HEK293 (cell line): ENCODE results near the gene EDNRA.

Source experiments
- CTCF ChIA-PET: fragments of 350-600 bp; formaldehyde crosslinking; extraction: SDS; loops from one replicate; lab custom pipeline; 2021; ENCODE audit warnings: antibody characterized with exemption; lab: Yijun Ruan, JAX
- POLR2A ChIA-PET: fragments of 300-600 bp; formaldehyde crosslinking; extraction: SDS; loops from one replicate; lab custom pipeline; 2020; ENCODE audit warnings: antibody characterized with exemption, inconsistent platforms; lab: Yijun Ruan, JAX
- H3K27ac ChIP-seq: fragments of 200-500 bp; sonication (Bioruptor generic); 2 replicates; pipeline ENCODE4 v1.5.1; 2014; ENCODE audit warnings: low read depth, low read length, control low read depth, inconsistent platforms; ENCODE audit errors: extremely low read depth
- H3K36me3 ChIP-seq, 2 experiments: fragments of 200-500 bp in 1 of 2; sonication (Bioruptor generic) in 1 of 2; 1 replicate in 1 of 2; 2 replicates in 1 of 2; pipeline ENCODE4 v1.5.1; 2014 to 2017; ENCODE audit warnings: inconsistent platforms in 2 of 2, low read length in 2 of 2; ENCODE audit not compliant: control insufficient read depth in 2 of 2, insufficient read depth in 1 of 2
- H3K4me1 ChIP-seq: fragments of 200-500 bp; sonication (Bioruptor generic); 2 replicates; pipeline ENCODE4 v1.5.1; 2014; ENCODE audit warnings: mild to moderate bottlenecking, low read length, inconsistent platforms; ENCODE audit not compliant: control insufficient read depth, insufficient read depth
- H3K4me3 ChIP-seq: 2 replicates; pipeline ENCODE4 v1.5.1; 2011; ENCODE audit warnings: low read depth, mild to moderate bottlenecking, control low read depth, low read length, moderate library complexity
- H3K9me3 ChIP-seq: fragments of 200-500 bp; sonication (Bioruptor generic); 2 replicates; pipeline ENCODE4 v1.5.1; 2014; ENCODE audit warnings: low read depth, low read length, inconsistent platforms; ENCODE audit not compliant: control insufficient read depth, insufficient read depth
- GFI1B ChIP-seq: fragments of 450-650 bp; formaldehyde crosslinking; IDR thresholded peaks from 2 replicates; pipeline ENCODE4 v1.5.1; 2016; ENCODE audit warnings: missing biosample characterization, missing genetic modification characterization
- IKZF3 ChIP-seq: fragments of 450-650 bp; IDR thresholded peaks from 2 replicates; pipeline ENCODE4 v1.5.0; 2018; ENCODE audit warnings: missing biosample characterization, mild to moderate bottlenecking, missing genetic modification characterization, moderate library complexity
- MZF1 ChIP-seq: fragments of 450-650 bp; formaldehyde crosslinking; IDR thresholded peaks from 2 replicates; pipeline ENCODE4 v1.5.1; 2017; ENCODE audit warnings: missing biosample characterization, missing genetic modification characterization, borderline replicate concordance
- PRDM6 ChIP-seq: fragments of 450-650 bp; formaldehyde crosslinking; IDR thresholded peaks from 2 replicates; pipeline ENCODE4 v1.5.1; 2017; ENCODE audit warnings: missing biosample characterization, missing genetic modification characterization
- SCRT1 ChIP-seq: fragments of 450-650 bp; formaldehyde crosslinking; IDR thresholded peaks from 2 replicates; pipeline ENCODE4 v1.5.1; 2016; ENCODE audit warnings: missing biosample characterization, missing genetic modification characterization, borderline replicate concordance
- SCRT2 ChIP-seq: fragments of 450-650 bp; formaldehyde crosslinking; IDR thresholded peaks from 2 replicates; pipeline ENCODE4 v1.5.1; 2016; ENCODE audit warnings: missing biosample characterization, missing genetic modification characterization
- ZBTB1 ChIP-seq: fragments of 450-650 bp; formaldehyde crosslinking; IDR thresholded peaks from 2 replicates; pipeline ENCODE4 v1.5.1; 2016; ENCODE audit warnings: missing biosample characterization, missing genetic modification characterization
- ZBTB10 ChIP-seq: fragments of 450-650 bp; formaldehyde crosslinking; IDR thresholded peaks from 2 replicates; pipeline ENCODE4 v1.5.1; 2016; ENCODE audit warnings: missing biosample characterization, missing genetic modification characterization
- ZBTB44 ChIP-seq: fragments of 450-650 bp; IDR thresholded peaks from 2 replicates; pipeline ENCODE4 v1.5.1; 2018; ENCODE audit warnings: missing biosample characterization, mild to moderate bottlenecking, missing genetic modification characterization
- ZBTB6 ChIP-seq: fragments of 450-650 bp; formaldehyde crosslinking; IDR thresholded peaks from 2 replicates; pipeline ENCODE4 v1.5.1; 2017; ENCODE audit warnings: missing biosample characterization, missing genetic modification characterization
- ZIC2 ChIP-seq: fragments of 450-650 bp; formaldehyde crosslinking; IDR thresholded peaks from 2 replicates; pipeline ENCODE4 v1.5.1; 2016; ENCODE audit warnings: missing biosample characterization, missing genetic modification characterization
- ZNF133 ChIP-seq: fragments of 450-650 bp; formaldehyde crosslinking; IDR thresholded peaks from 2 replicates; pipeline ENCODE4 v1.5.1; 2016; ENCODE audit warnings: missing biosample characterization, missing genetic modification characterization
- ZNF169 ChIP-seq: fragments of 450-650 bp; formaldehyde crosslinking; IDR thresholded peaks from 2 replicates; pipeline ENCODE4 v1.5.1; 2016; ENCODE audit warnings: missing biosample characterization, missing genetic modification characterization
- ZNF214 ChIP-seq: fragments of 450-650 bp; formaldehyde crosslinking; IDR thresholded peaks from 2 replicates; pipeline ENCODE4 v1.5.1; 2017; ENCODE audit warnings: missing biosample characterization, mild to moderate bottlenecking, missing genetic modification characterization, borderline replicate concordance
- ZNF223 ChIP-seq: fragments of 450-650 bp; formaldehyde crosslinking; IDR thresholded peaks from 2 replicates; pipeline ENCODE4 v1.5.1; 2016; ENCODE audit warnings: missing biosample characterization, missing genetic modification characterization
- ZNF398 ChIP-seq: fragments of 450-650 bp; formaldehyde crosslinking; IDR thresholded peaks from 2 replicates; pipeline ENCODE4 v1.5.1; 2017; ENCODE audit warnings: missing biosample characterization, missing genetic modification characterization
- ZNF426 ChIP-seq: fragments of 450-650 bp; formaldehyde crosslinking; IDR thresholded peaks from 2 replicates; pipeline ENCODE4 v1.5.1; 2017; ENCODE audit warnings: missing biosample characterization, missing genetic modification characterization, mild to moderate bottlenecking, inconsistent platforms, moderate library complexity
- ZNF513 ChIP-seq: fragments of 450-650 bp; IDR thresholded peaks from 2 replicates; pipeline ENCODE4 v1.5.1; 2018; ENCODE audit warnings: missing biosample characterization, missing genetic modification characterization
- ZNF549 ChIP-seq: fragments of 450-650 bp; IDR thresholded peaks from 2 replicates; pipeline ENCODE4 v1.5.1; 2018; ENCODE audit warnings: missing biosample characterization, missing genetic modification characterization, mild to moderate bottlenecking, inconsistent platforms, moderate library complexity
- ZNF658 ChIP-seq: fragments of 450-650 bp; formaldehyde crosslinking; IDR thresholded peaks from 2 replicates; pipeline ENCODE4; 2016; ENCODE audit warnings: missing biosample characterization, missing genetic modification characterization
- ZNF677 ChIP-seq: fragments of 450-650 bp; IDR thresholded peaks from 2 replicates; pipeline ENCODE4 v1.5.0; 2018; ENCODE audit warnings: missing biosample characterization, mild to moderate bottlenecking, missing genetic modification characterization, moderate library complexity
- ZNF76 ChIP-seq: fragments of 450-650 bp; formaldehyde crosslinking; IDR thresholded peaks from 2 replicates; pipeline ENCODE4; 2016; ENCODE audit warnings: low read depth, missing biosample characterization, missing genetic modification characterization, borderline replicate concordance
- ZNF791 ChIP-seq: fragments of 450-650 bp; formaldehyde crosslinking; IDR thresholded peaks from 2 replicates; pipeline ENCODE4 v1.5.1; 2016; ENCODE audit warnings: missing biosample characterization, missing genetic modification characterization
- ZNF843 ChIP-seq: fragments of 450-650 bp; formaldehyde crosslinking; IDR thresholded peaks from 2 replicates; pipeline ENCODE4 v1.5.1; 2016; ENCODE audit warnings: missing biosample characterization, missing genetic modification characterization

EDNRA gene

GRCh38 chr4:147525494-147526271 lies 44.8 kb downstream of the EDNRA start:
- POLR2A ChIA-PET: no interaction called here
- TF ChIP-seq ZBTB44 (peak; percentile 10; the same call in 1 of the 2 replicates), ZNF214 (tag by site-specific recombination) (no peak), ZNF677 (no peak), ZNF513 (tag by site-specific recombination) (peak; percentile 77), ZNF76 (tag by site-specific recombination) (no peak), ZNF658 (no peak), MZF1 (no peak), ZBTB10 (tag by site-specific recombination) (no peak), ZNF843 (tag by site-specific recombination) (peak; percentile 59; the same call in 1 of the 2 replicates), SCRT1 (no peak), ZBTB1 (no peak), ZNF223 (no peak), PRDM6 (tag by site-specific recombination) (peak; percentile 20; the same call in 1 of the 2 replicates), SCRT2 (tag by site-specific recombination) (no peak), IKZF3 (tag by site-specific recombination) (no peak)
- TF ChIP-seq, all 188 proteins: peak for 4
- no peaks in the 10 kb centered on the region for H3K9me3 ChIP-seq
- no peaks in the 10 kb centered on the region for H3K36me3 ChIP-seq
- H3K4me1 ChIP-seq: peaks cover 2% of the 10 kb centered on the region
- H3K27ac ChIP-seq: no peak overlapping the region
- H3K4me3 ChIP-seq: no peak overlapping the region
- CTCF ChIA-PET: interaction anchor here (0.7 to 1.2 kb wide), 3 partner anchors 139 to 365 kb away, joined by 3 to 4 read pairs (median 4); no protein-coding TSS in a partner anchor

- Histone ChIP-seq H3K36me3 (no peaks in the 10 kb centered on the region), H3K9me3 (no peaks in the 10 kb centered on the region), H3K27ac (no peak overlapping the region), H3K4me3 (no peak overlapping the region), H3K4me1 (peaks cover 3% of the 10 kb centered on the region)
- POLR2A ChIA-PET: no interaction called here
- CTCF ChIA-PET: interaction anchor here (1.2 kb wide), 1 partner anchor 341 kb away, joined by 4 read pairs; no protein-coding TSS in a partner anchor
- no peak for TF ChIP-seq ZNF426 (tag by site-specific recombination)
- no peak for TF ChIP-seq GFI1B (tag by site-specific recombination)
- peak; percentile 84; the same call in 1 of the 2 replicates for TF ChIP-seq ZBTB6
- no peak for TF ChIP-seq ZNF398 (tag by site-specific recombination)
- TF ChIP-seq ZIC2 (tag by site-specific recombination): no peak
- no peak for TF ChIP-seq ZNF169 (tag by site-specific recombination)
- no peak for TF ChIP-seq ZNF791 (tag by site-specific recombination)
- no peak for TF ChIP-seq ZNF549
- peak; percentile 54; the same call in 1 of the 2 replicates for TF ChIP-seq ZNF133 (tag by site-specific recombination)
These were observed 45.4 kb downstream of the EDNRA start for GRCh38 chr4:147526272-147526654.
